Measurements from ENCODE around the gene NFATC2IP. TPM values are rescaled to one million over a fixed set of nuclear protein-coding genes. Genes with fewer than 3 reads are reported as not detected.

NFATC2IP gene
- total and polyA plus RNA-seq, 9 of the 15 experiments (the other 6 are each of a cell fraction or from before 2014, with no cell fraction given), result 15.6 to 106 (median 46.9) TPM

GRCh38 chr16:28925386-28926228, 25.1 kb upstream of the NFATC2IP start (continued):
- TF ChIP-seq RBFOX2 (IDR thresholded peaks at IDR 0.05; ENCODE audit: low read depth, low read length) (peak; percentile 95), WHSC1 (IDR thresholded peaks at IDR 0.05; ENCODE audit: low read length) (no peak), PYGO2 (tag; IDR thresholded peaks at IDR 0.05) (no peak), E2F3 (CRISPR knock-in tag; IDR thresholded peaks at IDR 0.05) (0 out of 2 replicates have a peak, but pooled peaks have one; percentile 28), CGGBP1 (CRISPR knock-in tag; IDR thresholded peaks at IDR 0.05) (0 out of 2 replicates have a peak, but pooled peaks have one; percentile 27), NFATC3 (IDR thresholded peaks at IDR 0.05) (no peak), NCOR1 (IDR thresholded peaks at IDR 0.05) (peak; percentile 92), MCM3 (IDR thresholded peaks at IDR 0.05) (no peak), CHAMP1 (IDR thresholded peaks at IDR 0.05) (no peak), KDM5B (IDR thresholded peaks at IDR 0.05; ENCODE audit: insufficient replicate concordance, low read depth, low read length) (peak; percentile 65), ZNF175 (CRISPR knock-in tag; IDR thresholded peaks at IDR 0.05; ENCODE audit: low read depth) (0 out of 2 replicates have a peak, but pooled peaks have one; percentile 27), BRD9 (IDR thresholded peaks at IDR 0.05; ENCODE audit: low read depth, partially characterized antibody) (peak; percentile 9), HIVEP1 (CRISPR knock-in tag; IDR thresholded peaks at IDR 0.05) (peak; percentile 72; the same call in 1 of the 2 replicates), JUND (IDR thresholded peaks at IDR 0.05; ENCODE audit: borderline replicate concordance, low read depth, low read length) (peak; percentile 62; the same call in 1 of the 2 replicates), JUND (tag; IDR thresholded peaks at IDR 0.05; ENCODE audit: borderline replicate concordance, low read depth, low read length) (no peak; the same call in 2 of the 3 replicates), HDAC8 (tag; IDR thresholded peaks at IDR 0.05) (no peak), ZNF408 (CRISPR knock-in tag; IDR thresholded peaks at IDR 0.05; ENCODE audit: low read depth) (no peak), ZNF77 (CRISPR knock-in tag; IDR thresholded peaks at IDR 0.05) (no peak), HCFC1 (IDR thresholded peaks at IDR 0.05; ENCODE audit: low read depth, low read length) (peak; percentile 34; the same call in 1 of the 2 replicates), DIDO1 (tag; IDR thresholded peaks at IDR 0.05; ENCODE audit: low read depth) (no peak), ZNF146 (CRISPR knock-in tag; IDR thresholded peaks at IDR 0.05; ENCODE audit: unreplicated experiment) (no peak), EGR1 (conservative IDR thresholded peaks at IDR 0.05) (peak; percentile 53; the same call in 1 of the 2 replicates), NFYB (IDR thresholded peaks at IDR 0.05; ENCODE audit: extremely low read depth, insufficient read length) (peak; percentile 5), FOXK1 (CRISPR knock-in tag; IDR thresholded peaks at IDR 0.05; ENCODE audit: borderline replicate concordance) (no peak), KAT2B (IDR thresholded peaks at IDR 0.05; ENCODE audit: low read depth, low read length) (no peak), ZNF232 (CRISPR knock-in tag; IDR thresholded peaks at IDR 0.05) (no peak)
- TF ChIP-seq, protein P1, sequence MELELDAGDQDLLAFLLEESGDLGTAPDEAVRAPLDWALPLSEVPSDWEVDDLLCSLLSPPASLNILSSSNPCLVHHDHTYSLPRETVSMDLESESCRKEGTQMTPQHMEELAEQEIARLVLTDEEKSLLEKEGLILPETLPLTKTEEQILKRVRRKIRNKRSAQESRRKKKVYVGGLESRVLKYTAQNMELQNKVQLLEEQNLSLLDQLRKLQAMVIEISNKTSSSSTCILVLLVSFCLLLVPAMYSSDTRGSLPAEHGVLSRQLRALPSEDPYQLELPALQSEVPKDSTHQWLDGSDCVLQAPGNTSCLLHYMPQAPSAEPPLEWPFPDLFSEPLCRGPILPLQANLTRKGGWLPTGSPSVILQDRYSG (tag; conservative IDR thresholded peaks at IDR 0.05; ENCODE audit: low read depth), result no peak

Data from K562 (cell line).